SK-N-SH (cell line): ENCODE results near the gene CNRIP1. TPM values are rescaled to one million over a fixed set of nuclear protein-coding genes. Genes with fewer than 3 reads are reported as not detected.

Experiments
- CTCF ChIA-PET: fragments of 300-600, 350-600 bp; formaldehyde crosslinking; extraction: SDS; loops from one replicate; lab custom pipeline; 2021; lab: Yijun Ruan, JAX
- POLR2A ChIA-PET: fragments of 350-600 bp; sonication (Branson Sonifier 250); formaldehyde crosslinking; extraction: SDS; loops from one replicate; lab custom pipeline; 2020; ENCODE audit warnings: antibody characterized with exemption, inconsistent platforms; lab: Yijun Ruan, JAX
- DNase-seq: peaks from one replicate; pipeline ENCODE4 v3.0.0; 2012
- H2AFZ ChIP-seq: fragments of 200-600 bp; sonication (generic); 2 replicates; pipeline ENCODE4 v1.8.1; 2016; ENCODE audit warnings: antibody characterized with exemption, mild to moderate bottlenecking, low read depth
- H3F3A ChIP-seq: fragments of 200-600 bp; sonication (generic); replicated peaks from 2 replicates; pipeline ENCODE3; 2016; ENCODE audit warnings: antibody characterized with exemption, mild to moderate bottlenecking; ENCODE audit not compliant: insufficient read depth
- H3K27ac ChIP-seq, 2 experiments: fragments of 200-500 bp in 1 of 2; fragments of 200-600 bp in 1 of 2; sonication (Bioruptor generic) in 1 of 2; sonication (generic), shearing (Covaris generic) in 1 of 2; 2 replicates each; pipeline versions ENCODE4 v1.5.1 to v1.6.1; 2014 to 2016; ENCODE audit warnings: low read depth in 2 of 2, inconsistent platforms in 1 of 2, low read length in 1 of 2, mild to moderate bottlenecking in 1 of 2, mixed read lengths in 1 of 2
- H3K27me3 ChIP-seq: fragments of 200-600 bp; sonication (generic), shearing (Covaris generic); 2 replicates; pipeline ENCODE4 v1.6.1; 2016; ENCODE audit warnings: mixed run types; ENCODE audit not compliant: insufficient read depth
- H3K36me3 ChIP-seq, 2 experiments: fragments of 200-500 bp in 1 of 2; fragments of 200-600 bp in 1 of 2; sonication (Bioruptor generic) in 1 of 2; sonication (generic) in 1 of 2; replicated peaks in 1 of 2; 2 replicates each; pipeline versions ENCODE3 to v1.5.1; 2014 to 2016; ENCODE audit warnings: low read length in 1 of 2, mild to moderate bottlenecking in 1 of 2; ENCODE audit not compliant: insufficient read depth in 2 of 2, control insufficient read depth in 1 of 2
- H3K4me1 ChIP-seq, 2 experiments: fragments of 200-500 bp in 1 of 2; fragments of 200-600 bp in 1 of 2; sonication (Bioruptor generic) in 1 of 2; sonication (generic), shearing (Covaris generic) in 1 of 2; 2 replicates each; pipeline versions ENCODE4 v1.5.1 to v1.6.1; 2014 to 2016; ENCODE audit warnings: low read depth in 1 of 2, low read length in 1 of 2, mixed run types in 1 of 2; ENCODE audit not compliant: insufficient read depth in 2 of 2, control insufficient read depth in 1 of 2
- H3K4me2 ChIP-seq: fragments of 200-600 bp; sonication (generic), shearing (Covaris generic); 2 replicates; pipeline ENCODE4 v1.6.1; 2017; ENCODE audit warnings: mixed run types
- H3K4me3 ChIP-seq, 2 experiments: fragments of 200-500 bp in 1 of 2; fragments of 200-600 bp in 1 of 2; sonication (Bioruptor generic) in 1 of 2; sonication (generic), shearing (Covaris generic) in 1 of 2; 2 replicates each; pipeline versions ENCODE4 v1.5.1 to v1.8.1; 2014 to 2016; ENCODE audit warnings: low read depth in 2 of 2, inconsistent platforms in 1 of 2, low read length in 1 of 2, mild to moderate bottlenecking in 1 of 2, mixed read lengths in 1 of 2, moderate library complexity in 1 of 2
- H3K79me2 ChIP-seq: fragments of 200-600 bp; sonication (generic); 2 replicates; pipeline ENCODE4 v1.8.1; 2017; ENCODE audit warnings: mild to moderate bottlenecking; ENCODE audit not compliant: insufficient read depth
- H3K9ac ChIP-seq: fragments of 200-600 bp; sonication (generic); 2 replicates; pipeline ENCODE4 v1.6.1; 2017; ENCODE audit warnings: mixed run types
- H3K9me2 ChIP-seq: fragments of 200-600 bp; sonication (generic); 2 replicates; pipeline ENCODE4 v1.6.1; 2017; ENCODE audit warnings: mixed run types
- H3K9me3 ChIP-seq: fragments of 200-600 bp; sonication (generic); 2 replicates; pipeline ENCODE4 v1.6.1; 2017; ENCODE audit warnings: mixed run types, mild to moderate bottlenecking, moderate library complexity
- H4K20me1 ChIP-seq: fragments of 200-600 bp; sonication (generic); 2 replicates; pipeline ENCODE4 v1.6.1; 2017; ENCODE audit warnings: mild to moderate bottlenecking, mixed run types; ENCODE audit not compliant: insufficient read depth
- CHD2 ChIP-seq: fragments of 150-350 bp; IDR thresholded peaks from 2 replicates; pipeline ENCODE4 v1.6.1; 2018; ENCODE audit warnings: low read length; ENCODE audit not compliant: partially characterized antibody
- EP300 ChIP-seq, 2 experiments: IDR thresholded peaks; 2 replicates each; pipeline versions ENCODE4 v1.4.0 to v1.6.1; 2012; ENCODE audit warnings: borderline replicate concordance in 1 of 2, low read depth in 1 of 2, low read length in 1 of 2
- EZH2phosphoT487 ChIP-seq: fragments of 200-600 bp; sonication (generic); IDR thresholded peaks from 2 replicates; pipeline ENCODE4 v1.6.1; 2017; ENCODE audit warnings: low read depth, mixed run types, mild to moderate bottlenecking, antibody characterized with exemption, moderate library complexity, borderline replicate concordance
- GATA2 ChIP-seq: sonication (generic); formaldehyde crosslinking; IDR thresholded peaks from 2 replicates; pipeline ENCODE4 v1.5.0; 2020; ENCODE audit warnings: mild to moderate bottlenecking, missing genetic modification reagents
- IRF3 ChIP-seq: fragments of 150-350 bp; IDR thresholded peaks from 2 replicates; pipeline ENCODE4 v1.6.1; 2016; ENCODE audit warnings: mild to moderate bottlenecking, low read depth, low read length
- JUND ChIP-seq: IDR thresholded peaks from 2 replicates; pipeline ENCODE4 v1.4.0; 2012
- NFIC ChIP-seq: IDR thresholded peaks from 2 replicates; pipeline ENCODE4 v1.4.0; 2012; ENCODE audit warnings: borderline replicate concordance
- NRF1 ChIP-seq: IDR thresholded peaks from 2 replicates; pipeline ENCODE4 v1.6.1; 2012; ENCODE audit warnings: low read depth, mild to moderate bottlenecking, low read length
- POLR2AphosphoS5 ChIP-seq: IDR thresholded peaks from 2 replicates; pipeline ENCODE4 v1.6.1; 2012; ENCODE audit warnings: low read depth, low read length
- REST ChIP-seq: IDR thresholded peaks from 2 replicates; pipeline ENCODE4 v1.6.1; 2012; ENCODE audit warnings: mild to moderate bottlenecking, low read depth, low read length, moderate library complexity
- RFX5 ChIP-seq: IDR thresholded peaks from 2 replicates; pipeline ENCODE4 v1.6.1; 2012; ENCODE audit warnings: mild to moderate bottlenecking, improper control_type of control experiment, low read length
- SIN3A ChIP-seq: IDR thresholded peaks from 2 replicates; pipeline ENCODE4 v1.6.1; 2012; ENCODE audit warnings: low read depth, mild to moderate bottlenecking, low read length, moderate library complexity, borderline replicate concordance
- TAF1 ChIP-seq: IDR thresholded peaks from 2 replicates; pipeline ENCODE4 v1.6.1; 2012; ENCODE audit warnings: low read depth, mild to moderate bottlenecking, low read length, moderate library complexity, borderline replicate concordance
- TCF12 ChIP-seq: IDR thresholded peaks from 2 replicates; pipeline ENCODE4 v1.4.0; 2012
- TEAD4 ChIP-seq: IDR thresholded peaks from 2 replicates; pipeline ENCODE4 v1.4.0; 2012; ENCODE audit warnings: mild to moderate bottlenecking, borderline replicate concordance; ENCODE audit not compliant: insufficient read depth
- USF1 ChIP-seq: IDR thresholded peaks from 2 replicates; pipeline ENCODE4 v1.4.0; 2012; ENCODE audit warnings: low read depth, borderline replicate concordance
- USF2 ChIP-seq: fragments of 150-350 bp; IDR thresholded peaks from 2 replicates; pipeline ENCODE4 v1.6.1; 2017; ENCODE audit warnings: antibody characterized with exemption, low read length, low read depth, borderline replicate concordance
- ZBTB33 ChIP-seq: IDR thresholded peaks from 2 replicates; pipeline ENCODE4 v1.4.0; 2012; ENCODE audit warnings: low read depth, borderline replicate concordance
- WGBS: methylation state at CpG from one replicate; pipeline ENCODE4 v1.1.6; 2017; ENCODE audit warnings: low lambda C conversion rate; 5-methylcytosine and 5-hydroxymethylcytosine counted together
- polyA plus RNA-seq, 3 experiments: library from polyadenylated mRNA; depleted of rRNA; stranded (reverse); fragments of >200 nt; gene quantifications; 2 replicates each; pipeline ENCODE4 v1.2.3, GENCODE V29; 2012

Gene CNRIP1
- polyA plus RNA-seq, 1 of the 3 experiments (the other 2 are of a cell fraction), result 55.5 TPM

GRCh38 chr2:68252400-68253218 lies 67.1 kb downstream of the CNRIP1 start, which contains the start of gene PPP3R1 (continued):
- TF ChIP-seq USF2 (peak; percentile 71; the same call in 1 of the 2 replicates), USF1 (peak; percentile 94)
- TF ChIP-seq, all 33 proteins: peak for 16

- DNase-seq, result peak; percentile 71
- peaks cover 30% of the 10 kb centered on the region for H3F3A ChIP-seq
- peaks cover 72% of the 10 kb centered on the region for H3K79me2 ChIP-seq
- peaks cover 4 to 8% of the 10 kb centered on the region in 2 experiments for H3K36me3 ChIP-seq
- H3K4me3 ChIP-seq, result peak overlapping the region; percentile 88 to 99
- no peaks in the 10 kb centered on the region for H3K9me3 ChIP-seq
- under 1% methylated on average over 15 of the region's 78 CpGs for WGBS
- ChIA-PET POLR2A (interaction anchor here (0.6 kb wide), 1 partner anchor 68 kb away, joined by 8 read pairs; the partner anchor contains the start of gene CNRIP1), CTCF (interaction anchor here (1.6 to 2.3 kb wide), 8 partner anchors 17 to 129 kb away, joined by 4 to 16 read pairs (median 6); no protein-coding TSS in a partner anchor)
- no peaks in the 10 kb centered on the region for H3K27me3 ChIP-seq
- H3K4me1 ChIP-seq, result peaks cover 18 to 41% of the 10 kb centered on the region in 2 experiments
- peak overlapping the region; percentile 66; the same call in 1 of the 2 replicates for H3K4me2 ChIP-seq
- no peak overlapping the region for H2AFZ ChIP-seq
- no peaks in the 10 kb centered on the region for H3K9me2 ChIP-seq
- H3K9ac ChIP-seq, result peak overlapping the region; percentile 91; the same call in 1 of the 2 replicates
- peak overlapping the region; percentile 90 to 96 for H3K27ac ChIP-seq
- peaks cover 41% of the 10 kb centered on the region for H4K20me1 ChIP-seq
- TF ChIP-seq POLR2AphosphoS5 (no peak), TCF12 (no peak), JUND (no peak), TAF1 (no peak), NRF1 (no peak), TEAD4 (no peak), CHD2 (no peak), USF2 (no peak), RFX5 (no peak), REST (no peak), NFIC (no peak), SIN3A (no peak), IRF3 (no peak), EZH2phosphoT487 (no peak), GATA2 (no peak), EP300 (IDR thresholded peaks at IDR 0.05; ENCODE audit: borderline replicate concordance in 1 of 2, low read depth in 1 of 2, low read length in 1 of 2) (no peak), ZBTB33 (no peak)
These were observed 67.8 kb downstream of the CNRIP1 start for GRCh38 chr2:68251855-68252399.
